GM13977 (cell line): Measurements from ENCODE around the gene GNL3.

Source experiments
- DNase-seq: peaks from one replicate; pipeline ENCODE4 v3.0.0; 2012; ENCODE audit warnings: low spot score
- CTCF ChIP-seq: IDR thresholded peaks from 2 replicates; pipeline ENCODE4 v1.5.1; 2012; ENCODE audit warnings: mild to moderate bottlenecking, control low read depth; ENCODE audit not compliant: insufficient read depth; ENCODE audit errors: extremely low read depth, missing control alignments
- in situ Hi-C: fragments of 300-500 bp; cut with MboI; formaldehyde crosslinking; loops from one replicate; pipeline ENCODE4 v1.12.0; 2022; ENCODE audit warnings: low sequenced_read_pairs, low pct_unique_long_range_greater_than_20kb, mixed read lengths, inconsistent platforms; ENCODE audit not compliant: unreplicated experiment

GNL3 gene

GRCh38 chr3:52684184-52684583, 1.6 kb upstream of the GNL3 start:
- TF ChIP-seq CTCF: no peak
- no peak for DNase-seq
- in situ Hi-C loops: no loop called here

GRCh38 chr3:52685285-52685708, 535 bp upstream of the GNL3 start:
- DNase-seq: peak; percentile 96
- no peak for TF ChIP-seq CTCF
- in situ Hi-C loops: no loop called here

- in situ Hi-C loops: no loop called here
- no peak for DNase-seq
- TF ChIP-seq CTCF: no peak
Observed at GRCh38 chr3:52688266-52688665, 2.4 kb downstream of the GNL3 start.

GRCh38 chr3:52689151-52689550, 3.3 kb downstream of the GNL3 start:
- no peak for TF ChIP-seq CTCF
- in situ Hi-C loops: no loop called here
- no peak for DNase-seq

GRCh38 chr3:52690560-52690959, 4.7 kb downstream of the GNL3 start:
- DNase-seq: no peak
- no peak for TF ChIP-seq CTCF
- in situ Hi-C loops: no loop called here

- no peak for TF ChIP-seq CTCF
- DNase-seq: no peak
- in situ Hi-C loops: no loop called here
Observed at GRCh38 chr3:52693071-52693470, 7.2 kb downstream of the GNL3 start.
